ENCODE data around the gene RSPH6A. TPM values are rescaled to one million over a fixed set of nuclear protein-coding genes. Genes with fewer than 3 reads are reported as not detected.

RSPH6A gene
- total and polyA plus RNA-seq, 5 experiments from 2014 or later, result 0.36 to 0.57 TPM; not detected in 3

GRCh38 chr19:45774765-45775164 is 40.3 kb downstream of the RSPH6A start:
- POLR2A ChIA-PET, result no interaction called here
- H3K27me3 Mint-ChIP-seq, result peaks cover 6 to 33% (median 20%) of the 10 kb centered on the region in 5 donors
- ATAC-seq (no peak), DNase-seq (no peak)
- peaks cover 0 to 33% (median 7%) of the 10 kb centered on the region in 3 donors for H3K36me3 Mint-ChIP-seq
- H3K4me1 Mint-ChIP-seq, result peaks cover 16 to 37% (median 24%) of the 10 kb centered on the region in 4 donors
- H3K27ac Mint-ChIP-seq, result no peak overlapping the region
- no peaks in the 10 kb centered on the region for H3K9me3 Mint-ChIP-seq
- no peak overlapping the region for H3K4me3 Mint-ChIP-seq

GRCh38 chr19:45773384-45773783 is 41.7 kb downstream of the RSPH6A start:
- H3K27me3 Mint-ChIP-seq, result peaks cover 0 to 20% (median 7%) of the 10 kb centered on the region in 5 donors
- no peak for ATAC-seq
- peaks cover 0 to 22% (median 7%) of the 10 kb centered on the region in 3 donors for H3K36me3 Mint-ChIP-seq
- H3K4me1 Mint-ChIP-seq, result peaks cover 7 to 35% (median 11%) of the 10 kb centered on the region in 4 donors
- no peak overlapping the region for H3K27ac Mint-ChIP-seq
- no peaks in the 10 kb centered on the region for H3K9me3 Mint-ChIP-seq
- POLR2A ChIA-PET, result interaction anchor here (0.5 to 1.6 kb wide), 5 partner anchors 19 to 1050 kb away, joined by 3 to 7 read pairs (median 4); no protein-coding TSS in a partner anchor
- H3K4me3 Mint-ChIP-seq, result peak overlapping the region in 1 of 10 donors; percentile 10
- DNase-seq, result no peak

GRCh38 chr19:45772912-45773311 is 42.2 kb downstream of the RSPH6A start:
- Mint-ChIP-seq H3K27ac (peak overlapping the region in 1 of 10 donors; percentile 32), H3K36me3 (peaks cover 0 to 19% (median 7%) of the 10 kb centered on the region in 3 donors), H3K4me1 (peaks cover 7 to 33% (median 11%) of the 10 kb centered on the region in 4 donors), H3K9me3 (no peaks in the 10 kb centered on the region), H3K27me3 (peaks cover 0 to 19% (median 6%) of the 10 kb centered on the region in 5 donors), H3K4me3 (no peak overlapping the region)
- POLR2A ChIA-PET, result interaction anchor here (0.6 to 1.6 kb wide), 2 partner anchors 27 to 1051 kb away, joined by 4 to 7 read pairs; no protein-coding TSS in a partner anchor
- ATAC-seq (no peak), DNase-seq (no peak)

GRCh38 chr19:45772130-45772840 is 42.8 kb downstream of the RSPH6A start:
- POLR2A ChIA-PET, result interaction anchor here (0.5 to 1.6 kb wide), 3 partner anchors 27 to 531 kb away, joined by 4 to 7 read pairs (median 6); no protein-coding TSS in a partner anchor
- DNase-seq, result no peak

GRCh38 chr19:45771311-45771933 is 43.7 kb downstream of the RSPH6A start:
- peaks cover 7 to 33% (median 13%) of the 10 kb centered on the region in 4 donors for H3K4me1 Mint-ChIP-seq
- no peak for DNase-seq
- H3K36me3 Mint-ChIP-seq, result peaks cover 0 to 4% (median 0%) of the 10 kb centered on the region in 3 donors
- peaks cover 0 to 13% (median 0%) of the 10 kb centered on the region in 5 donors for H3K27me3 Mint-ChIP-seq
- peak overlapping the region in 4 of 10 donors; percentile 1 to 72 (median 39) for H3K27ac Mint-ChIP-seq
- no peaks in the 10 kb centered on the region for H3K9me3 Mint-ChIP-seq
- POLR2A ChIA-PET, result interaction anchor here (1.3 to 4.8 kb wide), 2 partner anchors 21 to 28 kb away, joined by 6 to 60 read pairs; partner anchors contain the start of gene DMWD
- peak overlapping the region in 8 of 10 donors; percentile 42 to 86 (median 56) for H3K4me3 Mint-ChIP-seq
- ATAC-seq, result no peak

More at GRCh38 chr19:45772130-45772840, 42.8 kb downstream of the RSPH6A start:
- H3K36me3 Mint-ChIP-seq, result peaks cover 0 to 12% (median 6%) of the 10 kb centered on the region in 3 donors
- H3K4me3 Mint-ChIP-seq, result peak overlapping the region in 3 of 10 donors; percentile 50 to 61 (median 50)
- H3K4me1 Mint-ChIP-seq, result peaks cover 7 to 33% (median 12%) of the 10 kb centered on the region in 4 donors
- ATAC-seq, result no peak
- H3K9me3 Mint-ChIP-seq, result no peaks in the 10 kb centered on the region
- H3K27me3 Mint-ChIP-seq, result peaks cover 0 to 16% (median 6%) of the 10 kb centered on the region in 5 donors
- H3K27ac Mint-ChIP-seq, result peak overlapping the region in 4 of 10 donors; percentile 1 to 69 (median 18)

- POLR2A ChIA-PET, result interaction anchor here (0.5 to 4.8 kb wide), 14 partner anchors 9 to 1022 kb away, joined by 3 to 77 read pairs (median 9); partner anchors contain the start of genes DMPK, DMWD, FBXO46 and QPCTL
- H3K27ac Mint-ChIP-seq, result peak overlapping the region in 9 of 10 donors; percentile 32 to 96 (median 90)
Observed at GRCh38 chr19:45770192-45771101, 44.7 kb downstream of the RSPH6A start.

GRCh38 chr19:45769821-45770191 is 45.3 kb downstream of the RSPH6A start:
- DNase-seq (peak in 6 of 10 donors; percentile 42 to 84 (median 74)), ATAC-seq (peak; percentile 58 to 63)
- no peaks in the 10 kb centered on the region for H3K36me3 Mint-ChIP-seq
- peak overlapping the region in 9 of 10 donors; percentile 32 to 96 (median 90) for H3K27ac Mint-ChIP-seq
- H3K4me1 Mint-ChIP-seq, result peaks cover 7 to 33% (median 13%) of the 10 kb centered on the region in 4 donors
- no peaks in the 10 kb centered on the region for H3K9me3 Mint-ChIP-seq
- H3K4me3 Mint-ChIP-seq, result peak overlapping the region; percentile 83 to 91 (median 87)
- POLR2A ChIA-PET, result interaction anchor here (0.6 to 4.8 kb wide), 19 partner anchors 9 to 937 kb away, joined by 3 to 77 read pairs (median 7); partner anchors contain the start of genes DMWD, FBXO46, IRF2BP1 and QPCTL
- H3K27me3 Mint-ChIP-seq, result peaks cover 0 to 17% (median 4%) of the 10 kb centered on the region in 5 donors

More at GRCh38 chr19:45770192-45771101, 44.7 kb downstream of the RSPH6A start:
- peak; percentile 85 to 96 (median 91) for DNase-seq
- Mint-ChIP-seq H3K4me3 (peak overlapping the region; percentile 83 to 91 (median 87)), H3K9me3 (no peaks in the 10 kb centered on the region), H3K27me3 (peaks cover 0 to 17% (median 3%) of the 10 kb centered on the region in 5 donors), H3K4me1 (peaks cover 7 to 33% (median 13%) of the 10 kb centered on the region in 4 donors), H3K36me3 (peaks cover 0 to 2% (median 0%) of the 10 kb centered on the region in 3 donors)
- peak; percentile 76 to 82 for ATAC-seq

GRCh38 chr19:45768984-45769782 is 45.9 kb downstream of the RSPH6A start, which contains the start of gene SIX5:
TSS of gene SIX5 (minus strand) at chr19:45769252. CDS start at chr19:45768844, 408 bp downstream.
- ATAC-seq (peak; percentile 56), DNase-seq (peak; percentile 83 to 94 (median 89))
- Mint-ChIP-seq H3K4me1 (peaks cover 7 to 33% (median 13%) of the 10 kb centered on the region in 4 donors), H3K9me3 (no peaks in the 10 kb centered on the region), H3K27me3 (peaks cover 0 to 22% (median 9%) of the 10 kb centered on the region in 5 donors), H3K36me3 (no peaks in the 10 kb centered on the region), H3K4me3 (peak within 1 kb of the TSS; percentile 83 to 91 (median 87)), H3K27ac (peak within 1 kb of the TSS in 9 of 10 donors; percentile 32 to 96 (median 90))
- POLR2A ChIA-PET, result interaction anchor here (0.6 to 4.8 kb wide), 28 partner anchors 10 to 938 kb away, joined by 3 to 77 read pairs (median 5); partner anchors contain the start of genes CCDC61, DMPK, DMWD and FBXO46

- peak in 7 of 10 donors; percentile 19 to 66 (median 35) for DNase-seq
- Mint-ChIP-seq H3K27me3 (peaks cover 0 to 22% (median 9%) of the 10 kb centered on the region in 5 donors), H3K27ac (peak overlapping the region in 6 of 10 donors; percentile 15 to 90 (median 54)), H3K4me1 (peaks cover 7 to 33% (median 13%) of the 10 kb centered on the region in 4 donors), H3K36me3 (no peaks in the 10 kb centered on the region), H3K9me3 (no peaks in the 10 kb centered on the region), H3K4me3 (peak overlapping the region; percentile 80 to 91 (median 86))
- POLR2A ChIA-PET, result interaction anchor here (0.6 to 4.8 kb wide), 19 partner anchors 10 to 329 kb away, joined by 3 to 77 read pairs (median 8); partner anchors contain the start of genes CCDC61, DMPK, DMWD and FBXO46
- ATAC-seq, result peak in 1 of 2 donors; percentile 3
Observed at GRCh38 chr19:45768655-45768983, 46.5 kb downstream of the RSPH6A start.

GRCh38 chr19:45767881-45768654 is 47.0 kb downstream of the RSPH6A start:
- POLR2A ChIA-PET, result interaction anchor here (0.6 to 4.8 kb wide), 8 partner anchors 9 to 227 kb away, joined by 3 to 77 read pairs (median 8); partner anchors contain the start of genes CCDC61, DMPK, DMWD and MYPOP
- DNase-seq, result peak in 1 of 10 donors; percentile 25
- peaks cover 0 to 22% (median 9%) of the 10 kb centered on the region in 5 donors for H3K27me3 Mint-ChIP-seq
- H3K4me3 Mint-ChIP-seq, result peak overlapping the region; percentile 48 to 86 (median 70)
- no peaks in the 10 kb centered on the region for H3K36me3 Mint-ChIP-seq
- ATAC-seq, result no peak
- no peaks in the 10 kb centered on the region for H3K9me3 Mint-ChIP-seq
- H3K4me1 Mint-ChIP-seq, result peaks cover 7 to 33% (median 11%) of the 10 kb centered on the region in 4 donors
- H3K27ac Mint-ChIP-seq, result no peak overlapping the region
